GM12891 (cell line): ENCODE measurements around the gene PATE3.

Experiments used
- POLR2A ChIP-seq: IDR thresholded peaks from 2 replicates; pipeline ENCODE4 v1.6.1; 2011; ENCODE audit warnings: low read depth, low read length, control low read depth
- POLR2AphosphoS5 ChIP-seq: IDR thresholded peaks from 2 replicates; pipeline ENCODE4 v1.6.1; 2011; ENCODE audit warnings: low read depth, low read length, control low read depth
- TAF1 ChIP-seq: IDR thresholded peaks from 2 replicates; pipeline ENCODE4 v1.6.1; 2011; ENCODE audit warnings: low read depth, low read length, control low read depth

DNA sequence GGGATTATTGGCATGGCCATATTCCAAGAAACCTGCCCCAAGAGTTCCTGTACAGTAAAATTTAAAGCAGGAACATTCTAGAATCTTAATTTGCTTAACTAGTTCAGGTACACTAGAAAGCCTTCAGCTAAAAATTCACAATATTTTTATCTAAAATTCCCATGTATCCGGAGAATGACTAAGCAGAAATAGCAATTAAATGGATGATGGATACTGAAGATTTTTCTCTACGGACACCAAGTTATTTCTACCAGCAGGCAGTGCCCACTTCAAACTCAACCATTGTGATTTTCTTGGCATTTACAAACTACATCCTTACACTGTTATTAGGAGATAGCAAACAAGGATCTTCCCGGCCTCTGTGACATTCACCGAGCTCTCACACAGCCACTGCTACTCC is 2.9 kb downstream of the PATE3 start:
- TF ChIP-seq POLR2A (no peak), POLR2AphosphoS5 (no peak), TAF1 (no peak)
